Transverse colon (tissue), 3 donors: ENCODE measurements around the gene RAB34.

Source experiments
- CTCF ChIP-seq, 5 experiments: fragments of 200-600 bp in 3 of 5; fragments of 450-650 bp in 2 of 5; sonication (generic) in 3 of 5; IDR thresholded peaks; 1 replicate in 2 of 5; 2 replicates in 3 of 5; pipeline ENCODE4 v1.5.1; 2016 to 2017; ENCODE audit warnings: antibody characterized with exemption in 5 of 5, inconsistent platforms in 3 of 5, mild to moderate bottlenecking in 2 of 5, moderate library complexity in 1 of 5
- EP300 ChIP-seq: sonication (generic); formaldehyde crosslinking; IDR thresholded peaks from one replicate; pipeline ENCODE4 v1.6.1; 2017; ENCODE audit warnings: antibody characterized with exemption, low read depth
- POLR2A ChIP-seq: fragments of 450-650 bp; IDR thresholded peaks from one replicate; pipeline ENCODE4 v1.6.1; 2016; ENCODE audit warnings: antibody characterized with exemption, mild to moderate bottlenecking, moderate library complexity

- TF ChIP-seq CTCF (IDR thresholded peaks at IDR 0.05) (no peak), EP300 (no peak), POLR2A (no peak)
These were observed 29.2 kb downstream of the RAB34 start for GRCh38 chr17:28688481-28688880.
